Uterus (tissue), 4 donors: Measurements from ENCODE around the gene OR7G1. TPM values are rescaled to one million over a fixed set of nuclear protein-coding genes. Genes with fewer than 3 reads are reported as not detected.

Source experiments
- DNase-seq, 2 donors: peaks; one replicate each; pipeline ENCODE4 v3.0.0-alpha.2; 2019 to 2020
- H3K27ac ChIP-seq, 2 donors: fragments of 200-600 bp; sonication (generic); 1 replicate in 1 of 2; 2 replicates in 1 of 2; pipeline ENCODE4 v1.5.1; 2016 to 2018
- H3K27me3 ChIP-seq, 2 donors: fragments of 200-600 bp; sonication (generic); one replicate each; pipeline ENCODE4 v1.5.1; 2018 to 2019; ENCODE audit warnings: control low read depth in 1 of 2
- H3K36me3 ChIP-seq, 2 donors: fragments of 200-600 bp; sonication (generic); one replicate each; pipeline ENCODE4 v1.5.1; 2019; ENCODE audit warnings: control low read depth in 1 of 2
- H3K4me1 ChIP-seq, 2 donors: fragments of 200-600 bp; sonication (generic); one replicate each; pipeline ENCODE4 v1.5.1; 2018 to 2019; ENCODE audit warnings: control low read depth in 1 of 2
- H3K4me3 ChIP-seq, 2 donors: fragments of 200-600 bp; sonication (generic); 1 replicate in 1 of 2; 2 replicates in 1 of 2; pipeline ENCODE4 v1.5.1; 2018 to 2019; ENCODE audit warnings: mild to moderate bottlenecking in 1 of 2
- H3K9me3 ChIP-seq, 2 donors: fragments of 200-600 bp; sonication (generic); one replicate each; pipeline ENCODE4 v1.5.1; 2019; ENCODE audit warnings: control low read depth in 1 of 2
- POLR2A ChIP-seq, 2 donors: fragments of 450-650 bp; IDR thresholded peaks; one replicate each; pipeline ENCODE4 v1.6.1; 2016; ENCODE audit warnings: antibody characterized with exemption in 2 of 2, mild to moderate bottlenecking in 1 of 2, moderate library complexity in 1 of 2
- intact Hi-C: fragments of 100-400 bp; cut with DNase I; formaldehyde crosslinking; loops from one replicate; pipeline ENCODE4 v1.15.1; 2023; ENCODE audit warnings: low total_unique reads
- total RNA-seq, 4 donors: library from RNA; depleted of rRNA in 3 of 4; stranded (reverse); fragments of >200 nt in 3 of 4; gene quantifications; one replicate each; pipeline versions ENCODE4 v1.1.0 to v1.2.4, GENCODE V29; 2014 to 2023
- TF ChIP-seq, protein P1 (sequence below), 4 experiments: fragments of 200-600 bp in 2 of 4; fragments of 450-650 bp in 2 of 4; sonication (generic) in 2 of 4; IDR thresholded peaks; one replicate each; pipeline ENCODE4 v1.5.1; 2016 to 2019; ENCODE audit warnings: antibody characterized with exemption in 4 of 4, mild to moderate bottlenecking in 2 of 4, moderate library complexity in 1 of 4
- donor health status: DM: yes; HTN: yes; CAD: no.

OR7G1 gene
- total RNA-seq = not detected

GRCh38 chr19:9115307-9115813 lies at the start of gene OR7G1:
Gene OR7G1, minus strand, starts transcription at chr19:9115763. Its CDS starts 0 bp downstream, at chr19:9115763.
- Histone ChIP-seq H3K9me3 (no peaks in the 10 kb centered on the region), H3K27me3 (no peaks in the 10 kb centered on the region), H3K36me3 (no peaks in the 10 kb centered on the region), H3K4me3 (no peak within 1 kb of the TSS), H3K27ac (no peak within 1 kb of the TSS), H3K4me1 (no peaks in the 10 kb centered on the region)
- DNase-seq = no peak
- TF ChIP-seq, protein P1, sequence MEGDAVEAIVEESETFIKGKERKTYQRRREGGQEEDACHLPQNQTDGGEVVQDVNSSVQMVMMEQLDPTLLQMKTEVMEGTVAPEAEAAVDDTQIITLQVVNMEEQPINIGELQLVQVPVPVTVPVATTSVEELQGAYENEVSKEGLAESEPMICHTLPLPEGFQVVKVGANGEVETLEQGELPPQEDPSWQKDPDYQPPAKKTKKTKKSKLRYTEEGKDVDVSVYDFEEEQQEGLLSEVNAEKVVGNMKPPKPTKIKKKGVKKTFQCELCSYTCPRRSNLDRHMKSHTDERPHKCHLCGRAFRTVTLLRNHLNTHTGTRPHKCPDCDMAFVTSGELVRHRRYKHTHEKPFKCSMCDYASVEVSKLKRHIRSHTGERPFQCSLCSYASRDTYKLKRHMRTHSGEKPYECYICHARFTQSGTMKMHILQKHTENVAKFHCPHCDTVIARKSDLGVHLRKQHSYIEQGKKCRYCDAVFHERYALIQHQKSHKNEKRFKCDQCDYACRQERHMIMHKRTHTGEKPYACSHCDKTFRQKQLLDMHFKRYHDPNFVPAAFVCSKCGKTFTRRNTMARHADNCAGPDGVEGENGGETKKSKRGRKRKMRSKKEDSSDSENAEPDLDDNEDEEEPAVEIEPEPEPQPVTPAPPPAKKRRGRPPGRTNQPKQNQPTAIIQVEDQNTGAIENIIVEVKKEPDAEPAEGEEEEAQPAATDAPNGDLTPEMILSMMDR (IDR thresholded peaks at IDR 0.05) = no peak
- no peak for TF ChIP-seq POLR2A (IDR thresholded peaks at IDR 0.05)
- intact Hi-C loops = no loop called here

DNA sequence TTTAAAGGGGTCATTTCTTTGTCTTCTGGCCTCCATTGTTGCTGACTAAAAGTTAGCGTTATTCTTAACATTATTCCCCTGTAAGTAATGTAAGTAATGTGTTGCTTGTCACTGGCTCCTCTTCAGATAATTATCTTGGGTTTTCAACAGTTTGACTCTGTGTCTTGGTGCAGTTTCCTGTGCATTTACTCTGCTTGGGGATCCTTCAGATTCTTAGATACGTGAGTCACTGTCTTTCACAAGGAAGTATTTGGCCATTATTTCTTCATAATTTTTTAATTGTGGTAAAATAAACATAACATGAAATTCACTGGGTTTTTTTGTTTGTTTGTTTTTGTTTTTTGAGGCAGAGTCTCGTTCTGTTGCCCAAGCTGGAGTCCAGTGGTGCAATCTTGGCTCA lies 49.7 kb upstream of the OR7G1 start:
- no peaks in the 10 kb centered on the region for H3K36me3 ChIP-seq

GRCh38 chr19:9161427-9161826 lies 45.9 kb upstream of the OR7G1 start:
- no peak for TF ChIP-seq POLR2A (IDR thresholded peaks at IDR 0.05)
- TF ChIP-seq, protein P1 (IDR thresholded peaks at IDR 0.05) = no peak
- peaks cover 0 to 20% of the 10 kb centered on the region in 2 donors for H3K9me3 ChIP-seq
- intact Hi-C loops = no loop called here
- H3K4me3 ChIP-seq = no peak overlapping the region
- H3K4me1 ChIP-seq = no peaks in the 10 kb centered on the region
- no peak overlapping the region for H3K27ac ChIP-seq
- no peak for DNase-seq
- H3K36me3 ChIP-seq = no peaks in the 10 kb centered on the region
- H3K27me3 ChIP-seq = no peaks in the 10 kb centered on the region

More for the DNA sequence above, 49.7 kb upstream of the OR7G1 start:
- H3K9me3 ChIP-seq = peaks cover 0 to 14% of the 10 kb centered on the region in 2 donors
- no peak for DNase-seq
- H3K27ac ChIP-seq = no peak overlapping the region
- TF ChIP-seq POLR2A (IDR thresholded peaks at IDR 0.05) = no peak
- TF ChIP-seq, protein P1 (IDR thresholded peaks at IDR 0.05) = no peak
- no peak overlapping the region for H3K4me3 ChIP-seq
- no peaks in the 10 kb centered on the region for H3K4me1 ChIP-seq
- intact Hi-C loops = no loop called here
- no peaks in the 10 kb centered on the region for H3K27me3 ChIP-seq

GRCh38 chr19:9159891-9160290 lies 44.3 kb upstream of the OR7G1 start:
- H3K4me1 ChIP-seq = no peaks in the 10 kb centered on the region
- no peak overlapping the region for H3K4me3 ChIP-seq
- DNase-seq = no peak
- intact Hi-C loops = no loop called here
- H3K27me3 ChIP-seq = no peaks in the 10 kb centered on the region
- H3K36me3 ChIP-seq = no peaks in the 10 kb centered on the region
- H3K9me3 ChIP-seq = peaks cover 0 to 26% of the 10 kb centered on the region in 2 donors
- no peak for TF ChIP-seq POLR2A (IDR thresholded peaks at IDR 0.05)
- TF ChIP-seq, protein P1 (IDR thresholded peaks at IDR 0.05) = no peak
- no peak overlapping the region for H3K27ac ChIP-seq

- TF ChIP-seq, protein P1 (IDR thresholded peaks at IDR 0.05) = no peak
- TF ChIP-seq POLR2A (IDR thresholded peaks at IDR 0.05) = no peak
- Histone ChIP-seq H3K4me1 (no peaks in the 10 kb centered on the region), H3K27ac (no peak overlapping the region), H3K9me3 (peaks cover 0 to 20% of the 10 kb centered on the region in 2 donors), H3K27me3 (no peaks in the 10 kb centered on the region), H3K4me3 (no peak overlapping the region), H3K36me3 (no peaks in the 10 kb centered on the region)
- intact Hi-C loops = no loop called here
- no peak for DNase-seq
Observed at GRCh38 chr19:9156304-9156703, 40.7 kb upstream of the OR7G1 start.
